ENCODE data around the gene SAMD9L.

DNA sequence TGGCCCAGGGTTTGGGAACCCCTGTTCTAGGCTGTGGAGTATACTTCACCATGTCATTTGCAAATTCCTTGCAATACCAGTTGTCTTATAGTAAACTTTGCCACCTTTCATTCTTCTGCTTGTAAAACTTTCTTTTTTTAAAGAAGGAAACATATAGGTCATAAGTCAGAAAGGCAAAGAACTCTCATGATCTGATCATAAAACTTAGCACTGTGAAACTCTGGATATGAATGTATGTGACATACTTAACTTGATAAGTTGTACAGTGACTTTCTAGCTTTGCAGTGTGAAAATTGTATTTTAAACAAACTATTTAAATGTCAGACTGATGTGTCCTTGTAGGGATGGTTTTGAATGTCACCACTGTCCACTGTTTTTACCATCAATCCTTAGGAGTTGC, 31.0 kb upstream of the SAMD9L start:
- TF ChIP-seq, protein P1, sequence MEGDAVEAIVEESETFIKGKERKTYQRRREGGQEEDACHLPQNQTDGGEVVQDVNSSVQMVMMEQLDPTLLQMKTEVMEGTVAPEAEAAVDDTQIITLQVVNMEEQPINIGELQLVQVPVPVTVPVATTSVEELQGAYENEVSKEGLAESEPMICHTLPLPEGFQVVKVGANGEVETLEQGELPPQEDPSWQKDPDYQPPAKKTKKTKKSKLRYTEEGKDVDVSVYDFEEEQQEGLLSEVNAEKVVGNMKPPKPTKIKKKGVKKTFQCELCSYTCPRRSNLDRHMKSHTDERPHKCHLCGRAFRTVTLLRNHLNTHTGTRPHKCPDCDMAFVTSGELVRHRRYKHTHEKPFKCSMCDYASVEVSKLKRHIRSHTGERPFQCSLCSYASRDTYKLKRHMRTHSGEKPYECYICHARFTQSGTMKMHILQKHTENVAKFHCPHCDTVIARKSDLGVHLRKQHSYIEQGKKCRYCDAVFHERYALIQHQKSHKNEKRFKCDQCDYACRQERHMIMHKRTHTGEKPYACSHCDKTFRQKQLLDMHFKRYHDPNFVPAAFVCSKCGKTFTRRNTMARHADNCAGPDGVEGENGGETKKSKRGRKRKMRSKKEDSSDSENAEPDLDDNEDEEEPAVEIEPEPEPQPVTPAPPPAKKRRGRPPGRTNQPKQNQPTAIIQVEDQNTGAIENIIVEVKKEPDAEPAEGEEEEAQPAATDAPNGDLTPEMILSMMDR (IDR thresholded peaks at IDR 0.05; ENCODE audit: low read depth, low read length, missing input control), result no peak
- TF ChIP-seq RAD21 (IDR thresholded peaks at IDR 0.05), result no peak
- TF ChIP-seq, protein P2, sequence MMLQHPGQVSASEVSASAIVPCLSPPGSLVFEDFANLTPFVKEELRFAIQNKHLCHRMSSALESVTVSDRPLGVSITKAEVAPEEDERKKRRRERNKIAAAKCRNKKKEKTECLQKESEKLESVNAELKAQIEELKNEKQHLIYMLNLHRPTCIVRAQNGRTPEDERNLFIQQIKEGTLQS (IDR thresholded peaks at IDR 0.05), result no peak
